NK-92 (cell line): ENCODE data around the gene METTL5.
A peak's percentile ranks its signal among the peaks of the same experiment; 100 is the strongest.
"Not testable (repeated sequence)": the region's sequence is repeated elsewhere in the genome, so short reads cannot be mapped to it uniquely, and the experiment has no call there.

Source experiments
- DNase-seq: peaks from one replicate; lab custom pipeline; 2025; ENCODE audit not compliant: unreplicated experiment; lab: John Stamatoyannopoulos, UW

Gene METTL5

DNA sequence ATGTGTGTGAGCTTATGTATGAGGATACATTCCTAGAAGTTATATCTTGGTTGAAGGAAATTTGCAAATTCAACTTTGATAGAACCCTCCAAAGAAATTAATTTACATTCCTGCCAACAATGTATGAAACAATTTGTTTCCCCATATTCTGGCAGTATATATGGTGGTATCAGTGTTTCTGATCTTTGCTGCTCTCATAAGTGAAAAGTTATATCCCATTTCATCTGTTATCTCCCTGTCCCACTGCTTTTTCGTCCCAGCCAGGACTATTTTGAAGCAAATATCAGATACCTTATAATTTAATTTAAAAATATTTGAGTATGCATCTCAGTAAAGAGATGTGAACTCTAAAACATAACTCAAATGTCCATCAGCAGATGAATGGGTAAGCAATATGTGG is 9.7 kb upstream of the METTL5 start:
- no peak for DNase-seq

DNA sequence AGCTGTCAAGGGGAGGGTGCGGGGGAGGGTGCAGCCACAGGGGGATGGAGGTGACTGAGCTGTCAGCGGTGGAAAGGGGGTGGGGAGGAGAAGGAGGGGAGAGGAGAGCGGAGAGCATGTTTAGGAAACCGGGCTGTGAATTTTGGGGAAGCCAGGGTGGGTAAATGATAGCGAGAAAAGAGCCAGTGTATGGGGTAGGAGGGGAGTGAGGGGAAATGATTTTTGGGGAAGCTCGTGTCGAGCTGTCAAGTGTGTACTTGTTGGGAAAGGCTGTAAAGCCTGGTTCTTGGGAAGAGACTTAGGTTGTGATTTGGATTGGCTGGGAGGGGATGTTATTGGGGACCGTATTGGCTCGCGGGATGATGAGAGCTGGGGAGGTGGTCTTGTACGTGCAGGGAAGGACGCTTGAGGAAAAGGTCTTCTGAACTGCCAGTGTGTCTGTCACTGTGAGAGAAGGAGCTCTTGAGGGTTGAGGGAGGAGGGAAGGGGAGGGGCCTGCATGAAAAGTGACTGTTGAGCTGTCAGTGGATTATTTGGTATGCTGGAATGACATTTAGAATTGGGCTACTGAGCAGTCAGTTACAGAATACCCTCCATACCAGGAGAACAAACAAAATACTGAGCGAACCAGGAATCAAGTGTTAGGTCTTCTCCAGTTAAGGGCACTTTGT is 3.6 kb upstream of the METTL5 start:
- no peak for DNase-seq

DNA sequence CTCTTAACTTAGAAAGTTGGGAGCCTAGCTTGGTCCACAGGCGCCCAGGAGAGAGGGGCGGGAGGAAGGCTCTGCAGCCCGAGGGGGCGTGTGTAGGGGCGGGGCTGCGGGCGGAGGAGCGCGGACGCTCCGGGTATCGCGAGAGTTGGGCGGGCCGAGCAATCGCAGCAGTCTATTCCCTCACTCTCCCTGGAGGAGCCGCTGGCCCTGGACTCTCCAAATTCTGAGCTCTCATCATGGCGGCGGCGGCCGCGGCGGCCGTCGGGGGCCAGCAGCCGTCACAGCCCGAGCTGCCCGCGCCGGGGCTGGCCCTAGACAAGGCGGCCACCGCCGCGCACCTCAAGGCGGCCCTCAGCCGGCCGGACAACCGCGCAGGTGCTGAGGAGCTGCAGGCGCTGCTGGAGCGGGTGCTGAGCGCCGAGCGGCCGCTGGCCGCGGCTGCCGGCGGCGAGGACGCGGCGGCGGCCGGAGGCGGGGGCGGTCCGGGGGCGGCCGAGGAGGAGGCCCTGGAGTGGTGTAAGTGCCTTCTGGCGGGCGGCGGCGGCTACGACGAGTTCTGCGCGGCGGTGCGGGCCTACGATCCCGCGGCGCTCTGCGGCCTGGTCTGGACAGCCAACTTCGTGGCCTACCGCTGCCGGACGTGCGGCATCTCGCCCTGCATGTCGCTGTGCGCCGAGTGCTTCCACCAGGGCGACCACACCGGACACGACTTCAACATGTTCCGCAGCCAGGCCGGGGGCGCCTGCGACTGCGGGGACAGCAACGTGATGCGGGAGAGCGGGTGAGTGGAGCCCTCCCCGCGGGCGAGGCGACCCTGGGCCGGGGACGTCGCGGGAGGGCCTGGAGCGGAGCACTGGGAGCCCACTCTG is 2.8 kb upstream of the METTL5 start, which contains the start of gene UBR3:
TSS of gene UBR3 (plus strand) at position 183 of the 869 bp plus-strand sequence. CDS start at position 237, 54 bp downstream.
- peak; percentile 32 for DNase-seq

GRCh38 chr2:169823996-169824372 is 721 bp downstream of the METTL5 start:
- DNase-seq, result no peak

DNA sequence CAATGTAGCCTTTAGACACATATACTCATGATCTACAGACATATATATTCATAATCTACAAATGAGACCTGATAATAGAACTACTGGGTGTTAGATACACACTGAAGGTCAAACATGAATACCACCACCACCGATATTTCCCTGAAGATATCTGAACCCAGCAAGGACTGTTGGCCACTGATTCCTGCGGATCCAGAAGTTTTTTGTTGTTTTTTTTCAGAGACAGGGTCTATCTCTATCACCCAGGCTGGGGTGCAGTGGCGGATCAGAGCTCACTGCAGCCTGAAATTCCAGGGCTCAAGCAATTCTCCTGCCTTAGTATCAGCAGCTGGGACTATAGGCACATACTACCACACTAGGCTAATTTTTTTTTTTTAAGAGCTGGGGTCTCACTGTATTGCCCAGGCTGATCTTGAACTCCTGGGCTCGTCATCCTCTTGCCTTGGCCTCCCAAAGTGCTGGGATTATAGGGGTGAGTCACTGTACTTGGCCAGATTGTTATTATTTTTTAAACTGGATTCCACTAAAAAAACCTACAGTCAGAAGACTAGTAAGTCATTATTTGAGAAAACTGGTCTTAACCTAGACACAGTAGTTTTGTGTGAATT is 1.8 kb downstream of the METTL5 start:
- no peak for DNase-seq

- DNase-seq, result no peak
Measured at GRCh38 chr2:169822036-169822435, 2.7 kb downstream of the METTL5 start.

- not testable (repeated sequence) for DNase-seq
Measured at GRCh38 chr2:169820101-169820500, 4.6 kb downstream of the METTL5 start.

DNA sequence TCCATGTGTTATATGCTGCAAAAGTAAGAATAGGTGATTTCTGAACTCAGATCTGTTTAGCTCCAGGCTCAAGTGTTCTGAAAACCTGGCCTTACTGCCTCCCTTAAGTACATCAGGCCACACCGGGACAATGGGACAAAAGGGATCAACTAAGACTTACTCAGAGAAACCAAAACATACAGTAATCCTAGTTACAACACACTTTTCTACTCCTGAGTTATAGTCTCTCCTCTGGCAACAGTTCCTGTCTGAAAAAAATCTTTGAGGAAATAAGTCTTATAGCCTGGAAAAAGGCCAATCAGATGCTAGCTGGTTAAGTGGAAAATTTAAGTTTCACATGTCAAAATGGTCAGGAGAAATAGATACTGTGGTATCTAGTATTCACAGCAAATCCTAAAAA is 5.6 kb downstream of the METTL5 start:
- no peak for DNase-seq

DNA sequence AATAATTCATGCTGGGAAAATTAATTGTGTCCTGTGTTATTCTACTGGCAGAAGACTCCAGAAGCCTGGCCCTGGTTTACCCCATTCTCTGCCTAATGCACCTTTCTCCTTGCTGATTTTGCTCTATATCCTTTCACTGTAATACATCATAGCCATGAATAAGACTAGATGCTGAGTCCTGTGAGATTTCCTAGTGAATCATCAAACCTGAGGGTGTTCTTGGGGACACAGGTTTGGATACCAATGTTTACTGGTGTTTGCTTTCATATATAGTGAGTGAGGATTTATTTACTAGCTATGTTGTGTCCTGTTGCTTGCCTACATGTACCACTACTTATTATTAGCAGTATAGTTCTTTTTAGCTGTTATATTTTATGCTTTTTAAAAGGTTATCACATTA is 6.5 kb downstream of the METTL5 start:
- no peak for DNase-seq

GRCh38 chr2:169817369-169817768 is 7.3 kb downstream of the METTL5 start:
- DNase-seq, result not testable (repeated sequence)

DNA sequence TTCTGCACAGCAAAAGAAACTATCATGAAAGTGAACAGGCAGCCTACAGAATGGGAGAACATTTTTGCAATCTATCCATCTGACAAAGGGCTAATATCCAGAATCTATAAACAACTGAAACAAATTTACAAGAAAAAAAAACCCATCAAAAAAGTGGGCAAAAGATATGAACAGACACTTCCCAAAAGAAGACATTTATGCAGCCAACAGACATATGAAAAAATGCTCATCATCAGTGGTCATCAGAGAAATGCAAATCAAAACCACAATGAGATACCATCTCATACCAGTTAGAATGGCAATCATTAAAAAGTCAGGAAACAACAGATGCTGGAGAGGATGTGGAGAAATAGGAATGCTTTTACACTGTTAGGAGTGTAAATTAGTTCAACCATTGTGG is 7.7 kb downstream of the METTL5 start:
- not testable (repeated sequence) for DNase-seq

- no peak for DNase-seq
Measured at GRCh38 chr2:169815849-169816248, 8.9 kb downstream of the METTL5 start.

- DNase-seq, result no peak
Measured at GRCh38 chr2:169808221-169808620, 16.5 kb downstream of the METTL5 start.

DNA sequence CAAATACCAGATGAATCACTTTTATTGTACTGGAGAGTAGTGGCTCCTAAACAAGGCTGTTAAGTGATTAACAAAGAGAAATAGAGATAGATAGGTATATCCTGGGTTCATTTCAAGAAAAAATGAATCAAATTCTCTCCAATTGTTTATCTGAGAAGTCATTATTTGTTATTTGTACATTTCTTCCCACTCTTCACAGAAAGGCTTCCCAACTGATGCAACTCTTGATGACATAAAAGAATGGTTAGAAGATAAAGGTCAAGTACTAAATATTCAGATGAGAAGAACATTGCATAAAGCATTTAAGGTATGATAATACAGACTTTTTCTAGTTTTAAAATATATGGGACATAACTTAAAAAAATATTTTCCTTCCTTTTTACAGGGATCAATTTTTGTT is 18.1 kb downstream of the METTL5 start:
- no peak for DNase-seq

DNA sequence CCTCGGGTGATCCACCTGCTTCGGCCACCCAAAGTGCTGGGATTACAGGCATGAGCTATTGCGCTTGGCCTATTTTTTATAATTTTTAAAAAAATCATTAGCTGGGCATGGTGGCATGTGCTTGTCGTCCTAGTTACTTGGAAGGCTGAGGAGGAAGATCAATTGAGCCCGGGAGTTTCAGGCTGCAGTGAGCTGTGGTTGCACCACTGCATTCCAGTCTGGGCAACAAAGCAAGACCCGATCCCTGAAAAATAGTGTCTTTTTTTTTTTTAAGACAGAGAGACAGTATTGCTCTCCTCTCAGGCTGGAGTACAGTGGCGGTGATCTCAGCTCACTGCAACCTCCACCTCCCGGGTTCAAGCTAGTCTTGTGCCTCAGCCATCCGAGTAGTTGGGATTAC is 21.2 kb downstream of the METTL5 start:
- no peak for DNase-seq

DNA sequence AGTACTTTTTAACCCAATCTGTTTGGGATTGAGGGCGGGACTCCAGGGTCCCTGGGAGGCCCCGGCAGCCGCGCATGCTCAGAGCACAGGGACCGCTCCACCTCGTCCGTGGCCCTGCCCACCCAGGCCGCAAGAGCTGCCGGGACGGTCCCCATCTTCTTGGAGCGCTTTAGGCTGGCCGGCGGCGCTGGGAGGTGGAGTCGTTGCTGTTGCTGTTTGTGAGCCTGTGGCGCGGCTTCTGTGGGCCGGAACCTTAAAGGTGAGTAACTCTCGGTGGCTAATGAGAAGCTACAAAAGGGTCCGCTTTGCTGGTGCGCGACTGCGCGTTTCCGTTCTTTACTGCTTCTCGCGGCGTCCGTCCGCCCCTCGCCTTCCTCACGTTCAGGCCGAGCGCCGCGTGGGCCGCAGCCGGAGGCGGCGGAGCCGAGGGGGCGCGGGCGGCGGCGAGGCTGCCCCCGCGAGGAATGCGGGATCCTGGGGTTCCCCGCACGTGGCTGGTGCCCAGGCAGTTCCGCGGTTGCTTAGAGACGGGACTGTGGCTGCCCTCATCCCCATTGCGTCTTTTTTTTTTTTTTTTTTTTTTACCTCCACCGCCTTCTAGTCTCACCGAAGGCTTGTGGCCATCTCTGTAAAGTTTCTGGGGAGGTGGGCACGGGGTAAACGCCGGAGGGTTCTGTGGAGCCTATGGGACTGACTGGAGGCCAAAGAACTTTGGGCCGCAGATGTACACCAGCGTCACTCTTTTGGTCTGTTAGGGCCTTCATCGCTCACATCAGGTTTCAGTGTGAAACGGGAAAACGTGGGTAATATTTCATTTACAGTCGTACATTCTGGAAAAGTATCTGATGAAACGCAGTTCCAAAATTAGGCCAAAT is 25.8 kb downstream of the METTL5 start, which contains the start of gene SSB:
TSS of gene SSB (plus strand) at position 154 of the 875 bp plus-strand sequence. CDS start 2,090 bp downstream, outside the sequence.
- DNase-seq, result peak; percentile 50

GRCh38 chr2:169798397-169798717 is 26.3 kb downstream of the METTL5 start:
- no peak for DNase-seq

DNA sequence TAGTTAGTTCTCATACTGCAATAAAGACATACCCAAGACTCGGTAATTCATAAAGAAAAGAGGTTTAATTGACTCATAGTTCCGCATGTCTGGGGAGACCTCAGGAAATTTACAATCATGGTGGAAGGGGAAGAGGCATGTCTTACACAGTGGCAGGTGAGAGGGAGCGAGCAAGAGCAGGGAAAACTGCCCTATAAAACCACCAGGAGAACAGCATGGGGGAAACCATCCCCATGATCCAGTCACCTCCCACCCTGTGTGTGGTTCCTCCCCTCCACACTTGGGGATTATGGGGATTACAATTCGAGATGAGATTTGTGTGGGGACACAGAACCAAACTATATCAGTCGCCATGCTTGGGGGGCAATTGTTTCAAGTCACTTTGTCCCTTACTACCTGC is 27.1 kb downstream of the METTL5 start:
- no peak for DNase-seq

DNA sequence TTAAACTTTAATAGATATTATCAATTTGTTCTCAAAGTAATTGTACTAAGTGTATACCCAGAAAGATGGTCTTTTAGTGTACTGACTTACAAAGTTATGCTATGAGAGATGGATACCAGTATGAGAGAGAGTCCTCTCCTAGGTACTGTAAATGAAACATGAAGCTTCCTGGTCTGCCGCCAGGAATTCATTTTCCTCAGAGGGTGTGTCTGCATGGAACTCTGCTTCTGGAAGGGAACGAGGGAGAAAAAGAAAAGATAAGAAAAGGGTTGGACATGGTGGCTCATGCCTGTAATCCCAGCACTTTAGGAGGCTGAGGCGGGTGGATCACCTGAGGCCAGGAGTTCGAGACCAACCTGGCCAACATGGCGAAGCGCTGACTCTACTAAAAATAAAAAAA is 28.3 kb downstream of the METTL5 start:
- DNase-seq, result no peak

DNA sequence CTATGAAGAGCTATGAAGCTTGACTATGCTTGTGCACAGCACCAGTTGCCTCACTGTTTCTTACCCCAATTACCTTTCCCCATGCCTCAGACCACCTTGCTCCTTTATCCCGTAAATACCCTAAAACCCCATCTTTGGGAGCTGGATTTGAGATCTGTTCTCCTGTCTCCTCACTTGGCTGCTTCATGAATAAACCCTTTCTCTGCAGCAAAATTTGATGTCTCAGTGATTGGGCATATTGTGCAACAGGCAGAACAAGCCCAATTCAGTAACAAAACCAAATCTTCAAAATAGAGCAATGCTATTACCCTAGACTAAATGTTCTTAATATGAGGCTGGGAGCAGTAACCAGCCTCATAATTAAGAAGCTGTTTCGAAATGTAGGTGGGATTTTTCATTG is 29.5 kb downstream of the METTL5 start:
- DNase-seq, result no peak

DNA sequence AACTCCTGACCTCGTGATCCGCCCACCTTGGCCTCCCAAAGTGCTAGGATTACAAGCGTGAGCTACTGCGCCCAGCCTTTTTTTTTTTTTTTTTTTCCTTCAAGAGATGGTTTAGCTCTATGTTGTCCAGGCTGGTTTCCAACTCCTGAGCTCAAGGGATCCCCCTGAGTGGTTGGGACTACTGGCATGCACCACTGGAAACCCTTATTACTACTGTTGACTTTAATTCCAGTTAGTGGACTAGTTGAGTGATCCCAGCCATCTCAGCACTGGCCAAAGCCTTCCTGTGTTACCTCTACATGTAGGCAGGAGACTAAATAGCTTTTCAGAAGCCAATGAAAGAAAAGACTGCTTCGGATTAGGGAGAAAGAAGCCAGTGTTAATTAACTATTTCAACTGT is 34.1 kb downstream of the METTL5 start:
- no peak for DNase-seq
